Renal cortical epithelial cell (primary cell): ENCODE data around the gene AGAP2. TPM values are rescaled to one million over a fixed set of nuclear protein-coding genes. Genes with fewer than 3 reads are reported as not detected.
"Not testable (repeated sequence)": the region's sequence is repeated elsewhere in the genome, so short reads cannot be mapped to it uniquely, and the experiment has no call there.

Experiments
- DNase-seq: peaks from one replicate; pipeline ENCODE4 v3.0.0-alpha.2; 2011; ENCODE audit warnings: low read depth
- total RNA-seq: library from RNA; depleted of rRNA; stranded (reverse); fragments of >200 nt; gene quantifications from 2 replicates; pipeline ENCODE4 v1.2.3, GENCODE V29; 2014

The AGAP2 gene
- total RNA-seq, 1 donor from 2014 or later = under 0.01 TPM

GRCh38 chr12:57722716-57723629 is 15.6 kb downstream of the AGAP2 start:
- no peak for DNase-seq

- DNase-seq = not testable (repeated sequence)
Observed at GRCh38 chr12:57721846-57722608, 16.5 kb downstream of the AGAP2 start.

GRCh38 chr12:57720606-57721595 is 17.6 kb downstream of the AGAP2 start:
- no peak for DNase-seq

GRCh38 chr12:57719777-57720605 is 18.6 kb downstream of the AGAP2 start:
- no peak for DNase-seq

GRCh38 chr12:57718641-57719528 is 19.7 kb downstream of the AGAP2 start:
- no peak for DNase-seq

GRCh38 chr12:57717846-57718640 is 20.5 kb downstream of the AGAP2 start:
- no peak for DNase-seq

GRCh38 chr12:57717131-57717530 is 21.4 kb downstream of the AGAP2 start:
- no peak for DNase-seq

- DNase-seq = no peak
Observed at GRCh38 chr12:57716305-57716704, 22.2 kb downstream of the AGAP2 start.

- DNase-seq = no peak
Observed at GRCh38 chr12:57715786-57716185, 22.8 kb downstream of the AGAP2 start.

- not testable (repeated sequence) for DNase-seq
Observed at GRCh38 chr12:57715036-57715748, 23.4 kb downstream of the AGAP2 start.

- DNase-seq = no peak
Observed at GRCh38 chr12:57713209-57713608, 25.3 kb downstream of the AGAP2 start.

- DNase-seq = no peak
Observed at GRCh38 chr12:57712701-57713100, 25.8 kb downstream of the AGAP2 start.

- DNase-seq = no peak
Observed at GRCh38 chr12:57708296-57708695, 30.2 kb downstream of the AGAP2 start.

GRCh38 chr12:57707250-57707649 is 31.3 kb downstream of the AGAP2 start:
- no peak for DNase-seq

GRCh38 chr12:57700317-57700716 is 38.2 kb downstream of the AGAP2 start:
- no peak for DNase-seq

- DNase-seq = no peak
Observed at GRCh38 chr12:57698414-57698813, 40.1 kb downstream of the AGAP2 start.

GRCh38 chr12:57697076-57697475 is 41.5 kb downstream of the AGAP2 start:
- no peak for DNase-seq

- no peak for DNase-seq
Observed at GRCh38 chr12:57695770-57696432, 42.6 kb downstream of the AGAP2 start.
